NCI-H1930 (cell line): ENCODE data around the gene CDH4.
"Not testable (repeated sequence)": the region's sequence is repeated elsewhere in the genome, so short reads cannot be mapped to it uniquely, and the experiment has no call there.

Experiments
- DNase-seq, 2 experiments: peaks; one replicate each; lab custom pipeline; 2025; lab: John Stamatoyannopoulos, UW

CDH4 gene

DNA sequence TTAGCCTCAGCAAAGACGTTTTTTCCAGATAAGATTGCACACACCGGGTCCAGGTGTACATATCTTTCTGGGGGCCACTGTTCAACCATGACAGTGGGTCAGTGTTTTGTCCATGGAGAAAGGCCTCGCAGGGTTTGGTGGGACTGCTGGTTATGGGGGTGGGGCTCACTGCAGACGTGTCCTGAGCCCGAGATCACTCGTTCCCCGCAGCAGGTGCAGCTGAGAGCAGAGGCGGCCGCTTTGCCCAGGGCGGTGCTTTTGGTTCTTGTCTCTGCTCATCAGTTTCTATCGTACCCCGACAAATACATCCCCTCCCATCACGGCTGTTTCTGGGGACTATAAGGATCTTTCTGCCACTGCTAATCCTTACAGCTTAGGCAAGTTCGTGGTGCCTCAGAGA lies 166.9 kb downstream of the CDH4 start:
- no peak for DNase-seq

- no peak for DNase-seq
These were observed 167.4 kb downstream of the CDH4 start for GRCh38 chr20:61419501-61419900.

DNA sequence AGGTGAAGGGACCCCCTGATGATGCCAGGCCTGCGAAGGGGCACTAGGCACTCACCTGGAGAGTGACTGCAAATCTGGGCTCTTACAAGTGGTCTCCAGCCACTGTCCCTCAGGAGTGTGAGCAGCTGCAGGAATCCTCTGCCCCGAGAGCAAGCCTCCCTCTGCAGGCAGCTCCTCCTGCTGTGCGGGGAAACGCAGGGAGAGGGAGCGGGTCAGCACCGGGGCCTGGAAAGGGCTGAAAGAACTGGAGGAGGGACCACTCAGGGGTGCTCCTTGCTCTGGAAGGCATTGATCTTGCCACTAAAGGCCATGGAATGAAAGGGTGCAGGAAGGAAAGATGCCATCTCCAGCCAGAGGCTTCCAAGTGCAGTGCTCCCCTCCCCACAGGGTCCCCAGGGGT lies 168.0 kb downstream of the CDH4 start:
- no peak for DNase-seq

GRCh38 chr20:61420781-61421180 lies 168.7 kb downstream of the CDH4 start:
- no peak for DNase-seq

DNA sequence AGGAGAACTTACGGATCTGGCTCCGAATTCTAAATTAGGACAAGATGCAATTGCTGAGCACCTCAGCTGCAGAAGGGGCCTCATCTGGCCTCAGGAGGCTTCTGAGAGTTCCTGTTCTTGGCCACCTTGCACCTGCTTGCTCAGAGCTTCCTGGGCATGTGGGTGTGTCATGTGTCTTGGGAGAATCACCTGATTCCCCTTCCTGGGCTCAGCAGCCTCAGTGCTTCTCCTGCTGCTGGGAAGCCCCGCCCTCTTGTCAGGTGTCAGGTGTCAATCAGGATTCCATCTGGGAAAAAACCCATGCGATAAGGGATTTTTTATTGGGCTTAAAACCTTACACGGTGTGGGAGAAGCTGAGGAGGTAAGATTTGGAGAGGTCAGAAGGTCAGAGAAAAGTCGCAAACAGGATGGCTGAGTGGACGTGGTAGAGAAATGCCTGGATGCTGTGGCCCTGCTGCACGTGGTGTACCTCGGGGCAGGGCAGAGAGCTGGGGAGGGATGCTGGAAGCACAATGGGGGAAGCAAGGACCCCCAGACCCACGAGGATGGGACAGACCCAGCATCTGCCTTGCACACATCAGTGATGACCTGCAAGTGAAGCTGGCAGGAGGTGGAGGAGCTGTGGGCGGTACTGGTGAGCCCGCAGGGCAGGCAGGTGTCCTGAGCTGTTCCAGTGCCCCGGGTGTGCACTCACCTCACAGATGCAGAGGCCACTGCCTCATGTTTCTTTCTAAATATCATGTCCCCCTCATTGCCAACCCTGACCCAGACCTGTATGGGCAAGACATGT lies 170.8 kb downstream of the CDH4 start:
- DNase-seq: no peak

GRCh38 chr20:61424011-61424627 lies 172.1 kb downstream of the CDH4 start:
- DNase-seq: no peak

GRCh38 chr20:61424628-61425420 lies 172.8 kb downstream of the CDH4 start:
- DNase-seq: no peak

GRCh38 chr20:61425541-61425991 lies 173.5 kb downstream of the CDH4 start:
- DNase-seq: not testable (repeated sequence)

- no peak for DNase-seq
These were observed 174.3 kb downstream of the CDH4 start for GRCh38 chr20:61426352-61426751.

GRCh38 chr20:61429458-61430227 lies 177.6 kb downstream of the CDH4 start:
- no peak for DNase-seq

GRCh38 chr20:61430228-61430624 lies 178.2 kb downstream of the CDH4 start:
- DNase-seq: no peak

DNA sequence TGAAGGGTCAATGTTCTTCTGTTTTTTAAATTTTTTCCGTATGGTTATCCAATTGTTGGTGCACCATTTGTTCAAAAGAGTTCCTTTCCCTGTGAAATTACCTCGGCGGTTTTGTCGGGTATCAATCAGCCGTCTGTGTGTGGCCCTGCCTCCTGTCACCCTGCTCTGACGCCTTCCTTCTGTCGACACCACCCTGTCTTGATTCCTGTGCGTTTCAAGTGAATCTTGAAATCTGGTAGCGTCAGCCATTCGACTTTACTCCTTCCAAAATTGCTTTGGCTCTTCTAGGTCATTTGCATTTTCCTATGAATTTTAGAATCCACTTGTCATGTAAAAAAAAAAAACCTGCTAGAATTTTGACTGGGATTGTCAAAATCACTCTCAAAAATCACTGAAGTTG lies 181.1 kb downstream of the CDH4 start:
- DNase-seq: no peak

DNA sequence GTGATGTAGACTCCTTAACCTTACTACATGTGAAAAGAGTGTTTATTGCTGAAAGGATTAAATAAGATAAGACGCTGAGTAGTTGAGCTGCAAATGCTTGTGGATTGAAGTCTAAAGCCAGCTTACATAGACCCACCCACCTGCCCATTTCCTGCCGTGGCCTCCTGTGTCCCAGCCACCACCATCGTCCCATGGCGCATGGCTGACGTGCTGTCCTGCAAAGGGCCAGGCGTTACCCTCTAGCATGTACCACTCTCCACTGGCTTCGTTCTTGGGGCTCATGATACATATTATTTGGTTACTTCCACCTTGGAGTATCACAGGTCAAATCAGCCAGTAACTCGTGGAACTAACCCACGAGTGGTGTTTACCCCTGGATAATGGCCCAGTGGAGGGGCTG lies 181.8 kb downstream of the CDH4 start:
- no peak for DNase-seq

- DNase-seq: no peak
These were observed 182.3 kb downstream of the CDH4 start for GRCh38 chr20:61434341-61434781.

- no peak for DNase-seq
These were observed 183.2 kb downstream of the CDH4 start for GRCh38 chr20:61435184-61435822.

GRCh38 chr20:61435823-61436220 lies 183.8 kb downstream of the CDH4 start:
- DNase-seq: no peak

DNA sequence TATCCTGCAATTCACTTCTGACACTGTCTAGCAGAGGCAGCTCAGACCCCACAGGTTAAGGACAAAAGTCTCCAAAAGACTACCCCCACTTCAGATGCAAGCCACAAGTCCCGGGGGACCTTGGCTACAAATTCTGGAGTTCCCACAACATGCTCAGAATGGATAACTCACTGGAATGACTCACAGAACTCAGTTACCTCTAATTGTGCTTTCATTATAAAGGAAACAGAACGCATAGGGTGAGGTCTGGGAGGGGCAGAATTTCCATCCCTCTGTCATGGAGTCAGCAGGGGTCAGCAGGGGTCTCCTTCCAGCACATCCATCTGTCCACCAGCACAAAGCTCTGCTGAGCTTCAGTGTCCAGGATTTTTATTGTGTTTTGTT lies 184.2 kb downstream of the CDH4 start:
- no peak for DNase-seq

- DNase-seq: no peak
These were observed 184.7 kb downstream of the CDH4 start for GRCh38 chr20:61436667-61437279.

DNA sequence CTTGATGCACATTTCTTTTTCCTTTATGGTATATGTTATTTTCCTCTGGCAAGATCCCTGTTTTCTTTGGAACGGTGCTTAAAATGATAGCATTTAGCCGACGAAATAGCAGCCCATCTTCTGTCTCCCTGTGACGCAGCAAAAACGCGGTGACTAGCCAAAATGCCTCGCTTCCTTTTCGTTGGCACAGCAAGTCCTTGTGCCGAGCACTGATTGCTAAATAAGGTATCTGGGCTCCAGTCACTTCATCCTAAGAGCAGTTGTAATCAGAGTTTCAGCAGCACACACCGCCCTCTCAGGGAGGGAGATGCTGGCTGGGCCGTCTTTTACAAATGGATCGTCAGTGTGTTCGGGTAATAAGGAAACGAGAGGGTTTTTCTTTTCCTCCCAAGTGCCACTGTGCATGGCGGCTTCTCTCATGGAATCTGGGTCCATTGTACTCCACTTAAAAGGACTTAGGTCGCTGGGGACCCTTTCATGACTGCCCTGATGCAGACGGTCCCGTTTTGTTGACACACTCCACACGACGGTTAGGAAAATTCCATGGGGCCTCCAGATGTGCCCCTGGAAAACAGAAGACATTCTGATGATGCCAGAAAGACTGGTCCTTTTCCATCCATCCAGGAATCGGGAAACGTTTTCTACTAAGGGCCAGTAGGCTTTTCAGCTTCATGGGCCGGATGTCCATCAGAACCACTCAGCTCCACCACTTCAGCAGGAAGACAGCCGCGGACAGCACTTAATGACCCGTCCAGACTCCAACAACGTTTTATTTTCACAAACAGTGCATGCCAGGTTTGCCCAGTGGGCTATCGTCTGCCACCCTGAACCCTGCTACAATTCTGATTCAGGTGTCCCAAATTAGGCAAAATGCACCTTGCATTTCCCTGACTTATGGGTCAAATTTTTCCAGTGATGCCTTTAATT lies 185.5 kb downstream of the CDH4 start:
- no peak for DNase-seq

GRCh38 chr20:61438285-61438684 lies 186.2 kb downstream of the CDH4 start:
- no peak for DNase-seq
